Measurements from ENCODE around the gene GNAI3.

- no peak for TF ChIP-seq POU2F2 (IDR thresholded peaks at IDR 0.05; ENCODE audit: low read depth, low read length)
- no peak for TF ChIP-seq TAF1 (IDR thresholded peaks at IDR 0.05; ENCODE audit: low read depth, low read length)
Observed at GRCh38 chr1:109569323-109569722, 20.9 kb downstream of the GNAI3 start.
